GM13977 (cell line): ENCODE results near the gene NFXL1.

Source experiments
- DNase-seq: peaks from one replicate; pipeline ENCODE4 v3.0.0; 2012; ENCODE audit warnings: low spot score
- in situ Hi-C: fragments of 300-500 bp; cut with MboI; formaldehyde crosslinking; loops from one replicate; pipeline ENCODE4 v1.12.0; 2022; ENCODE audit warnings: low sequenced_read_pairs, low pct_unique_long_range_greater_than_20kb, mixed read lengths, inconsistent platforms; ENCODE audit not compliant: unreplicated experiment
- TF ChIP-seq, protein P1 (sequence below): IDR thresholded peaks from 2 replicates; pipeline ENCODE4 v1.5.1; 2012; ENCODE audit warnings: mild to moderate bottlenecking, control low read depth; ENCODE audit not compliant: insufficient read depth; ENCODE audit errors: extremely low read depth, missing control alignments

Gene NFXL1

DNA sequence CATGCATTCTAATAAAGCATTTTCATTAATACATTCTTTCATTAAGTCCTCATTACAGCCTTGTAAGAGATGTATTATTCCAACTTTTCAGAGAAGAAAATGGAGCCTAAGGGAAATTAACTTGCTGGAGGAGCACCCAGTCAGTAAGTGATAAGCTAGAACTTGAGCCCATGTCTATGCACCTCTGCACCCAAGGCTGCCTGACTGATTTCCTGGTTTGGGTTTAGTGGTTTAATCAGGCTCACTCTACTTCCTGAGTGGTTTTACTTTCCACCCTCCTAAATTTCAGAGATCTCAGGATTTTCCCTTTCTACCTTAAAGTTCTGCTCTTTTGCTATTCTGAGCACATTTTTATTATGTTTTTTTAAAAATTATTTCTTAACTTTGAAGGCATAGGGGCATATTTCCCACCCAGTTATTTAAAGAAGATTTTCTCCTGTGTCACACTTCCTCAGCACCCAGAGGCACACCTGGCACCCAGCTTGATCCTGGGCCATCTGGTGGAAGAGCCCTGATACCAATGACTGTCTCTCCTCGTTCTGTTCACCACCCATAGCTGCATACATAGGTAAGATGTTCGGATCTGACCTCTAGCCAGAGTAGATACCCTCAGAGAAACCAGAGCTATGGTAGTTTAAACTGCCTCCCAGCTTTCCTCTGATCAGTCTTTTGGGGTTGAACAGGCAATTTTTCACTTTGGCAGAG is 86.9 kb downstream of the NFXL1 start:
- in situ Hi-C loops: loop anchor here (25.0 kb wide), 1 partner anchor 115 kb away; no protein-coding TSS in a partner anchor
- no peak for DNase-seq

DNA sequence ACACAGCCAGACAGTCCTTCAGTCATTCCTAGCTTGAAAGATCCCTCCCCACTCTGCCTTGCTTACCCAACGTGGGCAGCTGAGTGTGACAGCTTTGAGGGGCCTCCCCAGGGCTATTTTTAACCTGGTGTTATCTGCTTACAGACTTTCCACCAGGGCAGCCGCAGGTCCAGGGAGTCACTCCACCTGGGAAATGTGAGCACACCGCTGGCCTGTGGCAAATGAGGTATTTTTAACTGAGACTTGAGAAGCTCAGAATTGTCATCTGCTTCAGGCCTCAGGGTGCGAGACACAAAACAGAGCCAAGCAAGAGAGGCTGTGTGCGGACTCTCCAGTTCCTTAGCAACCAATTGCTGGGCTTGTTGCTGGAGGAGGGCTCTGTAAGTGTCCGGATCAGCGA is 89.5 kb downstream of the NFXL1 start:
- in situ Hi-C loops: loop anchor here (25.0 kb wide), 1 partner anchor 113 kb away; no protein-coding TSS in a partner anchor
- DNase-seq: no peak
- TF ChIP-seq, protein P1, sequence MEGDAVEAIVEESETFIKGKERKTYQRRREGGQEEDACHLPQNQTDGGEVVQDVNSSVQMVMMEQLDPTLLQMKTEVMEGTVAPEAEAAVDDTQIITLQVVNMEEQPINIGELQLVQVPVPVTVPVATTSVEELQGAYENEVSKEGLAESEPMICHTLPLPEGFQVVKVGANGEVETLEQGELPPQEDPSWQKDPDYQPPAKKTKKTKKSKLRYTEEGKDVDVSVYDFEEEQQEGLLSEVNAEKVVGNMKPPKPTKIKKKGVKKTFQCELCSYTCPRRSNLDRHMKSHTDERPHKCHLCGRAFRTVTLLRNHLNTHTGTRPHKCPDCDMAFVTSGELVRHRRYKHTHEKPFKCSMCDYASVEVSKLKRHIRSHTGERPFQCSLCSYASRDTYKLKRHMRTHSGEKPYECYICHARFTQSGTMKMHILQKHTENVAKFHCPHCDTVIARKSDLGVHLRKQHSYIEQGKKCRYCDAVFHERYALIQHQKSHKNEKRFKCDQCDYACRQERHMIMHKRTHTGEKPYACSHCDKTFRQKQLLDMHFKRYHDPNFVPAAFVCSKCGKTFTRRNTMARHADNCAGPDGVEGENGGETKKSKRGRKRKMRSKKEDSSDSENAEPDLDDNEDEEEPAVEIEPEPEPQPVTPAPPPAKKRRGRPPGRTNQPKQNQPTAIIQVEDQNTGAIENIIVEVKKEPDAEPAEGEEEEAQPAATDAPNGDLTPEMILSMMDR: no peak

More for the DNA sequence above, 86.9 kb downstream of the NFXL1 start:
- TF ChIP-seq, protein P1: no peak

DNA sequence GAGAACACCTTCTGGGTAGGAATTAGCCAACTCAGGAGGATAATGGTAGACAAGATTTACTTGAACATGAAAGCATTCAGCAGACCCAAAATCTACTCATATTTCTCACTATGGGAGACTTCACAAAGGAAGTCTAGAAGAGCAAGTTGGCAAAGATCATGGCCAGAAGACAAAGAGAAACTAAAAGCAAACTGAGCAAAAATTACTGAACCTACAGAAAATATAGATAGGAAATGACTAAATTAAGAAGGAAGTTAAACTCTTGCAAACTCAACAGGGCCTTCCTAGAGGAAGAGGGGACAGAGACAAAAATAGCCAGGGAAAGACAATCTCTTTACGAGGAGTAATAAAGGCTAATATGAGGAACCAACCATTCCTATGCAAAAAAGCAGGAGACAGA is 95.2 kb downstream of the NFXL1 start:
- no peak for DNase-seq
- TF ChIP-seq, protein P1: no peak
- in situ Hi-C loops: no loop called here

DNA sequence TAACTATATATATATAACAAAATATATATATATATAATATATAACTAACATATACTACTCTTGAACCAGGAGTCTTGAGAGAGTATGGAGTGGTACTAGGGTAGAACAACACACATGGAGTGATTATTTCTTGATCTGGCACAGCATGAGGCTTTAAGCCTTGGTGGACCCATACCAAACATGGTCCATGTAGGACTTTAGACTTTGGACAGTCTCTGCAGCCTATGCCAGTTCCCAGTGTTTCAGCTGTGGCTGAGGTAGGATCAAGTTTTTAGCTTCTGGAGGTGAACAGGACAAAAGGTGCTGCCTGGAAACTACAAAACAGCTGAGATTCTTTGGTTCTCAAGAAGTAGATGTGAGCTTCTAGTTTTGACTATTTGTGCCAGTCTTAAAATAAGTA is 97.1 kb downstream of the NFXL1 start:
- DNase-seq: no peak
- TF ChIP-seq, protein P1: no peak
- in situ Hi-C loops: no loop called here

DNA sequence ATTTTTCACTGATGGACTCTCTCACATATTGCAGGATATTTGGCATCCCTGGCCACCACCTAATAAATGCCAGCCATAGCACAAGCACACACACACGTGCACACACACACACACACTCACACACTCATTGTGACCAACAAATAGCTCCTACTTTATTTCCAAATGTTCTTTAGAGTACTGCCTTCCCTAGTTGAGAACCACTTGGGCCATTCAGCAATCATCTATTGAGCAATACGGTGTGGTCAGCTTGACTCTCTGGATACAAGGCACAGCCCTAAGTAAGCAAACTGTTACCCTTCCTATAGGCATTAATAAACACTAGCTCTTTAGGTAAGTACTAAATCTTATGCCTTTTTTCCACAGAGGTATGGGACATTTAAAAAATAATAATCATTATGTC is 97.6 kb downstream of the NFXL1 start:
- no peak for DNase-seq
- TF ChIP-seq, protein P1: no peak
- in situ Hi-C loops: no loop called here

DNA sequence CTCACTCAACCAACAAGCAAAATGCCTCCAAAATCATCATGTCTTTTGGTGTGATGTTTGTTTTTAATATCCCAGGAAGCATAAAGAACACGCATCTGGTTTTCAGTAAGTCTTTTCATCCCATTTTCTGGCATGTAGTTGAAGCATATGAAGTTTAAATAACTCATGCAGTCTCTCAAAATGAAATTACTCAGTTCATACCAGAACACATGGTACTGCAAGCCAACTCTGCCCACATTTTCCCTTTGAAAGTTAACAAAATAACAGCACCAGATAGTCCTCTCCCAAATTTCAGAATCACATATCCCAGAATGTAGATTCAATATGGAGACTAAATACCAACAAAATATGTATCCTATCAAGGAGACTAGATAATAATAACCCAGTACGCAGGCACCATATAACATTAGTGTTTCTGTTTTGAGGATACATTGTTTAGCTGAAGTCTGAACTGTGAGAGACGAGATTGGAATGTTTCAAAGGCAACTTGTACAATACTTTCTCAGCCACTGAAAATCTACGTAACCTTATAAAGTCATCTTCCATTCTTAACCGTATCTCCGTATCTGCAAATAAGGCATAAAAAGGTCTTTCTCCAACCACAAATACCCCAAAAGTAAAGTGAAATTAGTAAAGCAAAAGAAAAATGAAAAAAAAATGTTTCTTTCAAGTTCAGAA is 99.6 kb downstream of the NFXL1 start:
- TF ChIP-seq, protein P1: no peak
- in situ Hi-C loops: no loop called here

More for the DNA sequence above, 99.6 kb downstream of the NFXL1 start:
- no peak for DNase-seq
